GM12878 (cell line): ENCODE data around the gene RAB3A. TPM values are rescaled to one million over a fixed set of nuclear protein-coding genes. Genes with fewer than 3 reads are reported as not detected.

ENCODE experiments used
- ATAC-seq: fragments of 200-7000 bp; cut with Tn5 transposase; 3 replicates; pipeline ENCODE4 v1.9.1; 2020; ENCODE audit warnings: mild to moderate bottlenecking, moderate library complexity
- BruUV-seq: library from RNA; stranded (reverse); fragments of 400-500 nt; replicated peaks from 2 replicates; lab custom pipeline; 2021; lab: Mats Ljungman, UMichigan
- CTCF ChIA-PET: fragments of 300-600 bp; sonication (Branson Sonifier 250); formaldehyde crosslinking; extraction: SDS; loops from one replicate; lab custom pipeline; 2021; ENCODE audit warnings: inconsistent platforms; lab: Yijun Ruan, JAX
- POLR2A ChIA-PET: fragments of 350-600 bp; formaldehyde crosslinking; extraction: SDS; loops from one replicate; lab custom pipeline; 2021; ENCODE audit warnings: inconsistent platforms; lab: Charles Lee
- RAD21 ChIA-PET: fragments of 300-600 bp; sonication (Branson Sonifier 250); formaldehyde crosslinking; loops from one replicate; lab custom pipeline; 2023; ENCODE audit warnings: antibody characterized with exemption; ENCODE audit not compliant: unreplicated experiment; lab: Charles Lee
- SMC1A ChIA-PET: fragments of 300-600 bp; sonication (Branson Sonifier 250); formaldehyde crosslinking; loops from one replicate; lab custom pipeline; 2023; ENCODE audit not compliant: unreplicated experiment, uncharacterized antibody; lab: Charles Lee
- DNase-seq: peaks from one replicate; pipeline ENCODE4 v3.0.0-alpha.2; 2011; ENCODE audit warnings: low read depth, low spot score
- FAIRE-seq: peaks from 3 replicates; lab custom pipeline; 2011; peaks lifted over from hg19 to GRCh38; lab: Jason Lieb, UNC
- H2AFZ ChIP-seq: 2 replicates; pipeline ENCODE4 v1.6.0; 2011; ENCODE audit warnings: low read depth, low read length, control low read depth; ENCODE audit not compliant: control insufficient read depth
- H3K27ac ChIP-seq: 2 replicates; pipeline ENCODE4 v1.5.1; 2011; ENCODE audit warnings: control low read depth; ENCODE audit not compliant: control insufficient read depth, insufficient read depth
- H3K27me3 ChIP-seq, 2 experiments: replicated peaks in 1 of 2; 2 replicates each; pipeline versions ENCODE4 v1.6.0 to v1.6.1; 2011; ENCODE audit warnings: low read length in 1 of 2; ENCODE audit not compliant: control insufficient read depth in 2 of 2, insufficient read depth in 2 of 2
- H3K36me3 ChIP-seq, 2 experiments: 2 replicates each; pipeline ENCODE4 v1.5.1; 2011; ENCODE audit warnings: low read length in 1 of 2; ENCODE audit not compliant: control insufficient read depth in 2 of 2, insufficient read depth in 2 of 2
- H3K4me1 ChIP-seq: 2 replicates; pipeline ENCODE4 v1.6.1; 2011; ENCODE audit warnings: mild to moderate bottlenecking, low read length, moderate library complexity, mixed read lengths; ENCODE audit not compliant: control insufficient read depth, insufficient read depth
- H3K4me2 ChIP-seq: 2 replicates; pipeline ENCODE4 v1.6.0; 2011; ENCODE audit warnings: control low read depth; ENCODE audit not compliant: control insufficient read depth, insufficient read depth
- H3K4me3 ChIP-seq: fragments of 200-600 bp; sonication (generic); 2 replicates; pipeline ENCODE4 v1.5.1; 2016
- H3K79me2 ChIP-seq: 2 replicates; pipeline ENCODE4 v1.6.0; 2011; ENCODE audit warnings: low read length; ENCODE audit not compliant: control insufficient read depth, insufficient read depth
- H3K9ac ChIP-seq: 2 replicates; pipeline ENCODE4 v1.8.0; 2011; ENCODE audit warnings: low read length, control low read depth, mixed read lengths; ENCODE audit not compliant: control insufficient read depth, insufficient read depth
- H3K9me3 ChIP-seq: replicated peaks from 3 replicates; pipeline ENCODE4 v1.5.1; 2011; ENCODE audit warnings: mild to moderate bottlenecking, low read length; ENCODE audit not compliant: control insufficient read depth, insufficient read depth
- H4K20me1 ChIP-seq: 2 replicates; pipeline ENCODE4 v1.6.0; 2011; ENCODE audit not compliant: control insufficient read depth, insufficient read depth
- ASH2L ChIP-seq: fragments of 300-600, 200-600 bp; sonication (generic); IDR thresholded peaks from 2 replicates; pipeline ENCODE4 v1.6.1; 2017; ENCODE audit warnings: low read depth, mild to moderate bottlenecking, borderline replicate concordance
- BCL3 ChIP-seq: IDR thresholded peaks from 2 replicates; pipeline ENCODE4 v1.6.1; 2011; ENCODE audit warnings: borderline replicate concordance, low read depth, mild to moderate bottlenecking, moderate library complexity, low read length; ENCODE audit not compliant: insufficient read depth, poor library complexity, severe bottlenecking
- BMI1 ChIP-seq: fragments of 450-650 bp; IDR thresholded peaks from 2 replicates; pipeline ENCODE4 v1.6.1; 2016; ENCODE audit warnings: mild to moderate bottlenecking, moderate library complexity, borderline replicate concordance
- CHD2 ChIP-seq: IDR thresholded peaks from 2 replicates; pipeline ENCODE4 v1.6.1; 2011; ENCODE audit warnings: low read depth, low read length, improper control_type of control experiment, borderline replicate concordance
- CREB1 ChIP-seq: IDR thresholded peaks from 2 replicates; pipeline ENCODE4 v1.6.1; 2012; ENCODE audit warnings: low read depth, mild to moderate bottlenecking, inconsistent platforms
- CREM ChIP-seq: IDR thresholded peaks from 2 replicates; pipeline ENCODE4 v1.6.1; 2014; ENCODE audit warnings: antibody characterized with exemption, low read depth
- MAX ChIP-seq: IDR thresholded peaks from 2 replicates; pipeline ENCODE4 v1.6.1; 2012; ENCODE audit warnings: low read depth, low read length, improper control_type of control experiment
- MEF2B ChIP-seq: fragments of 450-650 bp; IDR thresholded peaks from 2 replicates; pipeline ENCODE4 v1.6.1; 2018; ENCODE audit warnings: mild to moderate bottlenecking, moderate library complexity; ENCODE audit not compliant: partially characterized antibody, poor library complexity, severe bottlenecking
- MTA2 ChIP-seq: fragments of 450-650 bp; IDR thresholded peaks from 2 replicates; pipeline ENCODE4 v1.6.1; 2016; ENCODE audit warnings: low read depth, mild to moderate bottlenecking, moderate library complexity
- NBN ChIP-seq: fragments of 450-650 bp; IDR thresholded peaks from 2 replicates; pipeline ENCODE4 v1.6.1; 2016
- NFIC ChIP-seq: IDR thresholded peaks from 2 replicates; pipeline ENCODE4 v1.6.1; 2012; ENCODE audit warnings: low read depth, mild to moderate bottlenecking, inconsistent platforms, low read length, moderate library complexity
- NFYB ChIP-seq: IDR thresholded peaks from 2 replicates; pipeline ENCODE4 v1.6.1; 2011; ENCODE audit warnings: low read depth, mild to moderate bottlenecking, low read length, improper control_type of control experiment, moderate library complexity; ENCODE audit not compliant: insufficient read depth
- NR2C2 ChIP-seq: IDR thresholded peaks from 2 replicates; pipeline ENCODE4 v1.6.1; 2011; ENCODE audit warnings: borderline replicate concordance, low read depth; ENCODE audit not compliant: control insufficient read depth, insufficient read length
- SMAD5 ChIP-seq: IDR thresholded peaks from 2 replicates; pipeline ENCODE4 v1.6.1; 2016; ENCODE audit warnings: antibody characterized with exemption, low read depth
- ZBED1 ChIP-seq: IDR thresholded peaks from 2 replicates; pipeline ENCODE4 v1.6.1; 2016; ENCODE audit warnings: borderline replicate concordance
- WGBS: methylation state at CpG from one replicate; pipeline ENCODE4 v1.1.6; 2016; ENCODE audit warnings: low lambda C conversion rate; ENCODE audit not compliant: insufficient replicate concordance, insufficient coverage; ENCODE audit errors: missing lambda C conversion rate; 5-methylcytosine and 5-hydroxymethylcytosine counted together
- in situ Hi-C: fragments of 300-500 bp; cut with MboI; formaldehyde crosslinking; loops from 9 replicates; pipeline ENCODE4 v1.14.3; 2018; ENCODE audit warnings: mixed read lengths
- intact Hi-C: fragments of 100-400 bp; cut with micrococcal nuclease; formaldehyde crosslinking; loops from one replicate; pipeline ENCODE4 v1.14.2; 2022; ENCODE audit not compliant: unreplicated experiment
- polyA plus RNA-seq, 11 experiments: library from polyadenylated mRNA; depleted of rRNA in 4 of 11; unstranded in 6 of 11; stranded (reverse) in 5 of 11; fragments of >200 nt; fragmentation: Nextera tagmentation in 4 of 11; fragmentation: Illumina TruSeq in 1 of 11; extraction: Ambion mirVana in 4 of 11; extraction: Trizol in 1 of 11; gene quantifications; 1 replicate in 1 of 11; 2 replicates in 10 of 11; pipeline versions ENCODE4 v1.2.1 to v1.2.3, GENCODE V29; 2011 to 2016; ENCODE audit warnings: inconsistent platforms in 2 of 11, missing spikeins in 2 of 11, low read depth in 1 of 11
- total RNA-seq, 4 experiments: library from RNA; depleted of rRNA in 3 of 4; stranded (reverse); fragments of >200 nt in 3 of 4; fragmentation: Illumina TruSeq in 1 of 4; extraction: Trizol in 1 of 4; gene quantifications; 2 replicates each; pipeline versions ENCODE4 v1.2.1 to v1.2.3, GENCODE V29; 2013 to 2021
- TF ChIP-seq, protein P1 (sequence below): fragments of 450-650 bp; conservative IDR thresholded peaks from 2 replicates; pipeline ENCODE4 v1.6.1; 2017; ENCODE audit warnings: mild to moderate bottlenecking, moderate library complexity
- TF ChIP-seq, protein P2 (sequence below): fragments of 450-650 bp; IDR thresholded peaks from 2 replicates; pipeline ENCODE4 v1.6.1; 2014; ENCODE audit warnings: mild to moderate bottlenecking
- TF ChIP-seq, protein P3 (sequence below): IDR thresholded peaks from 2 replicates; pipeline ENCODE4 v1.6.1; 2012; ENCODE audit warnings: low read depth, low read length, improper control_type of control experiment

Gene RAB3A
- total and polyA plus RNA-seq, 10 of the 15 experiments (the other 5 are each of a cell fraction or from before 2014, with no cell fraction given): 0.07 to 3.5 (median 1.2) TPM; not detected in 1

- H3K4me1 ChIP-seq: peaks cover 15% of the 10 kb centered on the region
- peak overlapping the region; percentile 88 for H3K27ac ChIP-seq
- H3K4me2 ChIP-seq: peak overlapping the region; percentile 94
- intact Hi-C loops: loop anchor here (1.0 to 2.0 kb wide), 2 partner anchors 20 to 39 kb away; partner anchors contain the start of gene IFI30
- peak overlapping the region; percentile 59; the same call in 1 of the 2 replicates for H3K4me3 ChIP-seq
- H3K27me3 ChIP-seq: no peaks in the 10 kb centered on the region
- no peaks in the 10 kb centered on the region for H3K9me3 ChIP-seq
- peaks cover 2 to 6% of the 10 kb centered on the region in 2 experiments; a peak in 3 of 4 replicates for H3K36me3 ChIP-seq
- DNase-seq: peak; percentile 99
- H2AFZ ChIP-seq: peak overlapping the region; percentile 92
- in situ Hi-C loops: no loop called here
- peak; percentile 85 for ATAC-seq
- ChIA-PET POLR2A (interaction anchor here (0.5 to 1.9 kb wide), 11 partner anchors 11 to 72 kb away, joined by 3 to 11 read pairs (median 5); no protein-coding TSS in a partner anchor), CTCF (interaction anchor here (0.5 to 3.0 kb wide), 19 partner anchors 8 to 145 kb away, joined by 3 to 48 read pairs (median 4); partner anchors contain the start of gene MAST3), SMC1A (interaction anchor here (0.9 to 2.3 kb wide), 16 partner anchors 8 to 215 kb away, joined by 3 to 7 read pairs (median 4); no protein-coding TSS in a partner anchor), RAD21 (interaction anchor here (0.5 to 1.8 kb wide), 15 partner anchors 15 to 220 kb away, joined by 3 to 9 read pairs (median 4); partner anchors contain the start of genes CCDC124, IL12RB1, MAST3 and RAB3A)
- H3K79me2 ChIP-seq: peaks cover 11% of the 10 kb centered on the region
- H3K9ac ChIP-seq: peak overlapping the region; percentile 79
- BruUV-seq: no TSS peak
- H4K20me1 ChIP-seq: no peaks in the 10 kb centered on the region
- peak; percentile 100 for FAIRE-seq
- under 1% methylated on average over 22 of the region's 22 CpGs for WGBS
- peak; percentile 6 for TF ChIP-seq BCL3
- TF ChIP-seq CHD2: no peak
- peak; percentile 17; the same call in 1 of the 2 replicates for TF ChIP-seq CREB1
- peak; percentile 43; the same call in 1 of the 2 replicates for TF ChIP-seq ZBED1
- TF ChIP-seq MEF2B: peak; percentile 83
- peak; percentile 81 for TF ChIP-seq NBN
- TF ChIP-seq, protein P1, sequence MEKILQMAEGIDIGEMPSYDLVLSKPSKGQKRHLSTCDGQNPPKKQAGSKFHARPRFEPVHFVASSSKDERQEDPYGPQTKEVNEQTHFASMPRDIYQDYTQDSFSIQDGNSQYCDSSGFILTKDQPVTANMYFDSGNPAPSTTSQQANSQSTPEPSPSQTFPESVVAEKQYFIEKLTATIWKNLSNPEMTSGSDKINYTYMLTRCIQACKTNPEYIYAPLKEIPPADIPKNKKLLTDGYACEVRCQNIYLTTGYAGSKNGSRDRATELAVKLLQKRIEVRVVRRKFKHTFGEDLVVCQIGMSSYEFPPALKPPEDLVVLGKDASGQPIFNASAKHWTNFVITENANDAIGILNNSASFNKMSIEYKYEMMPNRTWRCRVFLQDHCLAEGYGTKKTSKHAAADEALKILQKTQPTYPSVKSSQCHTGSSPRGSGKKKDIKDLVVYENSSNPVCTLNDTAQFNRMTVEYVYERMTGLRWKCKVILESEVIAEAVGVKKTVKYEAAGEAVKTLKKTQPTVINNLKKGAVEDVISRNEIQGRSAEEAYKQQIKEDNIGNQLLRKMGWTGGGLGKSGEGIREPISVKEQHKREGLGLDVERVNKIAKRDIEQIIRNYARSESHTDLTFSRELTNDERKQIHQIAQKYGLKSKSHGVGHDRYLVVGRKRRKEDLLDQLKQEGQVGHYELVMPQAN: peak; percentile 75
- no peak for TF ChIP-seq ASH2L
- no peak for TF ChIP-seq NR2C2
- TF ChIP-seq, protein P2, sequence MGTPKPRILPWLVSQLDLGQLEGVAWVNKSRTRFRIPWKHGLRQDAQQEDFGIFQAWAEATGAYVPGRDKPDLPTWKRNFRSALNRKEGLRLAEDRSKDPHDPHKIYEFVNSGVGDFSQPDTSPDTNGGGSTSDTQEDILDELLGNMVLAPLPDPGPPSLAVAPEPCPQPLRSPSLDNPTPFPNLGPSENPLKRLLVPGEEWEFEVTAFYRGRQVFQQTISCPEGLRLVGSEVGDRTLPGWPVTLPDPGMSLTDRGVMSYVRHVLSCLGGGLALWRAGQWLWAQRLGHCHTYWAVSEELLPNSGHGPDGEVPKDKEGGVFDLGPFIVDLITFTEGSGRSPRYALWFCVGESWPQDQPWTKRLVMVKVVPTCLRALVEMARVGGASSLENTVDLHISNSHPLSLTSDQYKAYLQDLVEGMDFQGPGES: no peak
- TF ChIP-seq MTA2: peak; percentile 10; the same call in 1 of the 2 replicates
- TF ChIP-seq NFYB: no peak
- TF ChIP-seq NFIC: no peak
- TF ChIP-seq BMI1: peak; percentile 100
- TF ChIP-seq SMAD5: 0 out of 2 replicates have a peak, but pooled peaks have one; percentile 16
- TF ChIP-seq MAX: 0 out of 2 replicates have a peak, but pooled peaks have one; percentile 10
- TF ChIP-seq, protein P3, sequence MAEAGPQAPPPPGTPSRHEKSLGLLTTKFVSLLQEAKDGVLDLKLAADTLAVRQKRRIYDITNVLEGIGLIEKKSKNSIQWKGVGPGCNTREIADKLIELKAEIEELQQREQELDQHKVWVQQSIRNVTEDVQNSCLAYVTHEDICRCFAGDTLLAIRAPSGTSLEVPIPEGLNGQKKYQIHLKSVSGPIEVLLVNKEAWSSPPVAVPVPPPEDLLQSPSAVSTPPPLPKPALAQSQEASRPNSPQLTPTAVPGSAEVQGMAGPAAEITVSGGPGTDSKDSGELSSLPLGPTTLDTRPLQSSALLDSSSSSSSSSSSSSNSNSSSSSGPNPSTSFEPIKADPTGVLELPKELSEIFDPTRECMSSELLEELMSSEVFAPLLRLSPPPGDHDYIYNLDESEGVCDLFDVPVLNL: no peak
- peak; percentile 30; the same call in 1 of the 2 replicates for TF ChIP-seq CREM
Observed at GRCh38 chr19:18152442-18152816, 51.4 kb downstream of the RAB3A start.
